DOHH2 (cell line): ENCODE data around the gene IL31.

Experiments used
- CTCF ChIP-seq: fragments of 200-600 bp; sonication (generic); IDR thresholded peaks from one replicate; pipeline ENCODE4 v1.5.1; 2014; ENCODE audit warnings: antibody characterized with exemption, mild to moderate bottlenecking, low read depth, low read length; ENCODE audit not compliant: poor library complexity, severe bottlenecking
- EZH2phosphoT487 ChIP-seq: fragments of 200-600 bp; sonication (generic); IDR thresholded peaks from 2 replicates; pipeline ENCODE4 v1.6.1; 2017; ENCODE audit warnings: borderline replicate concordance, mild to moderate bottlenecking, antibody characterized with exemption, low read length, moderate library complexity, mixed read lengths

DNA sequence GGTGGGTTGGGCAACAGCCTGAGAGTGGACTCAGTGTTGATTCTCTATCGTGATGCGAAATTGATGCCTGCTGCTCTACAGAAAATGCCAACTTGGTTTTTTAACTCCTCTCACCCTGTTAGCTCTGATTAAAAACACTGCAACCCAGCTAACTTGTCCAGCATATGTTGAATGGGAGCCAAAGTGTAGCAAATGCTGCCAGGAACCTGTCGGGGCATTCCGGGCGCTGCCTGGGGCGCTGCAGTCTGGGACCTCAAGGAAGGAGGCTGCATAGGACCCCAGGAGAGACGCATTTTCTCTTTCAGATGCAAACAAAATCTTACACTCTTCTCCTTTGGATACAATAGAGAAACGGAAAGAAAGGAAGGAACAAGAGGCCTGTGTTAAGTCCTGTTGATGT lies 33.4 kb upstream of the IL31 start:
- TF ChIP-seq EZH2phosphoT487: no peak
- no peak for TF ChIP-seq CTCF
